HG02798 (cell line): ENCODE measurements around the gene SMIM34.
"Not testable (repeated sequence)": the region's sequence is repeated elsewhere in the genome, so short reads cannot be mapped to it uniquely, and the experiment has no call there.

Experiments
- ATAC-seq: cut with Tn5 transposase; IDR thresholded peaks from one replicate; pipeline ENCODE4 v1.9.1; 2021; ENCODE audit warnings: mild to moderate bottlenecking; ENCODE audit not compliant: unreplicated experiment, poor library complexity

SMIM34 gene

GRCh38 chr21:34423805-34424204 is at the start of gene SMIM34:
SMIM34 (minus strand) TSS chr21:34423951; CDS start chr21:34423839, 112 bp downstream.
- ATAC-seq: not testable (repeated sequence)

- ATAC-seq: not testable (repeated sequence)
Measured at GRCh38 chr21:34467333-34467732, 43.6 kb upstream of the SMIM34 start.

GRCh38 chr21:34459426-34459825 is 35.7 kb upstream of the SMIM34 start:
- not testable (repeated sequence) for ATAC-seq

- ATAC-seq: not testable (repeated sequence)
Measured at GRCh38 chr21:34458266-34458665, 34.5 kb upstream of the SMIM34 start.

- not testable (repeated sequence) for ATAC-seq
Measured at GRCh38 chr21:34456180-34456579, 32.4 kb upstream of the SMIM34 start.

GRCh38 chr21:34455628-34456027 is 31.9 kb upstream of the SMIM34 start:
- not testable (repeated sequence) for ATAC-seq

- ATAC-seq: not testable (repeated sequence)
Measured at GRCh38 chr21:34447018-34447417, 23.3 kb upstream of the SMIM34 start.

GRCh38 chr21:34443486-34443885 is 19.7 kb upstream of the SMIM34 start:
- ATAC-seq: not testable (repeated sequence)

GRCh38 chr21:34429710-34430109 is 6.0 kb upstream of the SMIM34 start:
- ATAC-seq: not testable (repeated sequence)

- not testable (repeated sequence) for ATAC-seq
Measured at GRCh38 chr21:34428441-34428840, 4.7 kb upstream of the SMIM34 start.

GRCh38 chr21:34427339-34427738 is 3.6 kb upstream of the SMIM34 start:
- ATAC-seq: not testable (repeated sequence)

- not testable (repeated sequence) for ATAC-seq
Measured at GRCh38 chr21:34417448-34418077, 6.2 kb downstream of the SMIM34 start.

- not testable (repeated sequence) for ATAC-seq
Measured at GRCh38 chr21:34407294-34407693, 16.5 kb downstream of the SMIM34 start.

GRCh38 chr21:34406676-34407075 is 17.1 kb downstream of the SMIM34 start:
- ATAC-seq: not testable (repeated sequence)

- ATAC-seq: not testable (repeated sequence)
Measured at GRCh38 chr21:34406102-34406501, 17.6 kb downstream of the SMIM34 start.

GRCh38 chr21:34405686-34406085 is 18.1 kb downstream of the SMIM34 start:
- not testable (repeated sequence) for ATAC-seq

GRCh38 chr21:34404742-34405141 is 19.0 kb downstream of the SMIM34 start:
- ATAC-seq: not testable (repeated sequence)

GRCh38 chr21:34400522-34400921 is 23.2 kb downstream of the SMIM34 start:
- ATAC-seq: not testable (repeated sequence)

- peak; percentile 93 for ATAC-seq
Measured at GRCh38 chr21:34383724-34384415, 39.9 kb downstream of the SMIM34 start.

GRCh38 chr21:34383138-34383537 is 40.6 kb downstream of the SMIM34 start:
- not testable (repeated sequence) for ATAC-seq

- ATAC-seq: peak; percentile 75
Measured at GRCh38 chr21:34375619-34375972, 48.2 kb downstream of the SMIM34 start.
